Panc1 (cell line): ENCODE data around the gene GNB1. TPM values are rescaled to one million over a fixed set of nuclear protein-coding genes. Genes with fewer than 3 reads are reported as not detected.
A peak's percentile ranks its signal among the peaks of the same experiment; 100 is the strongest.

Experiments used
- ATAC-seq: fragments of 200-7000 bp; cut with Tn5 transposase; 2 replicates; pipeline ENCODE4 v1.9.1; 2020; ENCODE audit warnings: mild to moderate bottlenecking, moderate library complexity
- BruUV-seq: library from RNA; stranded (reverse); fragments of 400-500 nt; replicated peaks from 2 replicates; lab custom pipeline; 2021; lab: Mats Ljungman, UMichigan
- CTCF ChIA-PET: fragments of 300-600 bp; sonication (Branson Sonifier 250); formaldehyde crosslinking; loops from one replicate; lab custom pipeline; 2022; ENCODE audit warnings: antibody characterized with exemption; lab: Charles Lee
- POLR2A ChIA-PET: fragments of 300-600 bp; sonication (Branson Sonifier 250); formaldehyde crosslinking; loops from one replicate; lab custom pipeline; 2022; ENCODE audit warnings: antibody characterized with exemption; lab: Charles Lee
- DNase-seq: peaks from one replicate; pipeline ENCODE4 v3.0.0-alpha.2; 2010; ENCODE audit warnings: low read depth, low spot score
- H3K27ac ChIP-seq: 2 replicates; pipeline ENCODE4 v1.5.1; 2011; ENCODE audit warnings: mild to moderate bottlenecking, low read length, inconsistent platforms
- H3K27me3 ChIP-seq: fragments of 200-500 bp; sonication (Bioruptor generic); 2 replicates; pipeline ENCODE4 v1.6.0; 2014; ENCODE audit warnings: low read length, inconsistent platforms; ENCODE audit not compliant: control insufficient read depth, insufficient read depth
- H3K36me3 ChIP-seq: fragments of 200-500 bp; sonication (Bioruptor generic); 2 replicates; pipeline ENCODE4 v1.5.1; 2014; ENCODE audit warnings: inconsistent platforms, mild to moderate bottlenecking, low read length, moderate library complexity; ENCODE audit not compliant: control insufficient read depth, insufficient read depth
- H3K4me1 ChIP-seq: 2 replicates; pipeline ENCODE4 v1.5.1; 2011; ENCODE audit warnings: inconsistent platforms, mild to moderate bottlenecking, low read length, moderate library complexity; ENCODE audit not compliant: control insufficient read depth, insufficient read depth
- H3K4me3 ChIP-seq, 2 experiments: 2 replicates each; pipeline ENCODE4 v1.5.1; 2011 to 2012; ENCODE audit warnings: low read depth in 2 of 2, low read length in 2 of 2, mild to moderate bottlenecking in 2 of 2, inconsistent platforms in 1 of 2, moderate library complexity in 1 of 2
- H3K9me3 ChIP-seq: fragments of 200-500 bp; sonication (Bioruptor generic); 2 replicates; pipeline ENCODE4 v1.5.1; 2014; ENCODE audit warnings: low read depth, mild to moderate bottlenecking, inconsistent platforms, low read length, moderate library complexity; ENCODE audit not compliant: control insufficient read depth, insufficient read depth
- POLR2AphosphoS5 ChIP-seq: IDR thresholded peaks from 2 replicates; pipeline ENCODE4 v1.6.1; 2012; ENCODE audit warnings: mild to moderate bottlenecking, low read depth, low read length, moderate library complexity
- REST ChIP-seq, 2 experiments: IDR thresholded peaks; 2 replicates each; pipeline ENCODE4 v1.6.1; 2011 to 2012; ENCODE audit warnings: low read depth in 2 of 2, control low read depth in 1 of 2, low read length in 1 of 2, mild to moderate bottlenecking in 1 of 2, moderate library complexity in 1 of 2; ENCODE audit not compliant: insufficient read depth in 1 of 2
- SIN3A ChIP-seq: IDR thresholded peaks from 2 replicates; pipeline ENCODE4 v1.6.1; 2012; ENCODE audit warnings: low read depth, mild to moderate bottlenecking, low read length, moderate library complexity, borderline replicate concordance; ENCODE audit not compliant: insufficient read depth
- TCF7L2 ChIP-seq: IDR thresholded peaks from 2 replicates; pipeline ENCODE4 v1.6.1; 2011; ENCODE audit warnings: mild to moderate bottlenecking, low read depth, low read length, inconsistent platforms
- in situ Hi-C: cut with HindIII; loops from 2 replicates; pipeline ENCODE4 v1.10.0; 2016; ENCODE audit warnings: low sequenced_read_pairs, low pct_unique_long_range_greater_than_20kb
- intact Hi-C: fragments of 100-400 bp; cut with micrococcal nuclease; formaldehyde crosslinking; loops from one replicate; pipeline ENCODE4 v1.10.0; 2022; ENCODE audit not compliant: unreplicated experiment
- total RNA-seq: library from RNA; stranded (reverse); gene quantifications from one replicate; pipeline ENCODE4 v1.2.1, GENCODE V29; 2021; ENCODE audit not compliant: unreplicated experiment
- TF ChIP-seq, protein P1 (sequence below): fragments of 450-650 bp; IDR thresholded peaks from 2 replicates; pipeline ENCODE4 v1.5.1; 2017; ENCODE audit warnings: mild to moderate bottlenecking

Gene GNB1
- total RNA-seq, 1 experiment from 2014 or later = 499 TPM

GRCh38 chr1:1892079-1892762 is 1.3 kb upstream of the GNB1 start:
- ChIA-PET CTCF (no interaction called here), POLR2A (no interaction called here)
- in situ Hi-C loops (no loop called here), intact Hi-C loops (no loop called here)
- TF ChIP-seq REST (IDR thresholded peaks at IDR 0.05; ENCODE audit: insufficient read depth in 1 of 2, low read depth in 2 of 2, low read length in 1 of 2) (no peak), TCF7L2 (no peak), POLR2AphosphoS5 (no peak), SIN3A (no peak)
- TF ChIP-seq, protein P1, sequence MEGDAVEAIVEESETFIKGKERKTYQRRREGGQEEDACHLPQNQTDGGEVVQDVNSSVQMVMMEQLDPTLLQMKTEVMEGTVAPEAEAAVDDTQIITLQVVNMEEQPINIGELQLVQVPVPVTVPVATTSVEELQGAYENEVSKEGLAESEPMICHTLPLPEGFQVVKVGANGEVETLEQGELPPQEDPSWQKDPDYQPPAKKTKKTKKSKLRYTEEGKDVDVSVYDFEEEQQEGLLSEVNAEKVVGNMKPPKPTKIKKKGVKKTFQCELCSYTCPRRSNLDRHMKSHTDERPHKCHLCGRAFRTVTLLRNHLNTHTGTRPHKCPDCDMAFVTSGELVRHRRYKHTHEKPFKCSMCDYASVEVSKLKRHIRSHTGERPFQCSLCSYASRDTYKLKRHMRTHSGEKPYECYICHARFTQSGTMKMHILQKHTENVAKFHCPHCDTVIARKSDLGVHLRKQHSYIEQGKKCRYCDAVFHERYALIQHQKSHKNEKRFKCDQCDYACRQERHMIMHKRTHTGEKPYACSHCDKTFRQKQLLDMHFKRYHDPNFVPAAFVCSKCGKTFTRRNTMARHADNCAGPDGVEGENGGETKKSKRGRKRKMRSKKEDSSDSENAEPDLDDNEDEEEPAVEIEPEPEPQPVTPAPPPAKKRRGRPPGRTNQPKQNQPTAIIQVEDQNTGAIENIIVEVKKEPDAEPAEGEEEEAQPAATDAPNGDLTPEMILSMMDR = no peak
- DNase-seq (no peak), ATAC-seq (no peak)
- H3K27me3 ChIP-seq = no peaks in the 10 kb centered on the region
- H3K27ac ChIP-seq = peak overlapping the region; percentile 51; the same call in 1 of the 2 replicates
- TSS peak; percentile 71 for BruUV-seq
- H3K36me3 ChIP-seq = peaks cover 4% of the 10 kb centered on the region; the same call in 1 of the 2 replicates
- H3K4me3 ChIP-seq = peak overlapping the region; percentile 57 to 80
- H3K4me1 ChIP-seq = peaks cover 46% of the 10 kb centered on the region
- H3K9me3 ChIP-seq = no peaks in the 10 kb centered on the region

DNA sequence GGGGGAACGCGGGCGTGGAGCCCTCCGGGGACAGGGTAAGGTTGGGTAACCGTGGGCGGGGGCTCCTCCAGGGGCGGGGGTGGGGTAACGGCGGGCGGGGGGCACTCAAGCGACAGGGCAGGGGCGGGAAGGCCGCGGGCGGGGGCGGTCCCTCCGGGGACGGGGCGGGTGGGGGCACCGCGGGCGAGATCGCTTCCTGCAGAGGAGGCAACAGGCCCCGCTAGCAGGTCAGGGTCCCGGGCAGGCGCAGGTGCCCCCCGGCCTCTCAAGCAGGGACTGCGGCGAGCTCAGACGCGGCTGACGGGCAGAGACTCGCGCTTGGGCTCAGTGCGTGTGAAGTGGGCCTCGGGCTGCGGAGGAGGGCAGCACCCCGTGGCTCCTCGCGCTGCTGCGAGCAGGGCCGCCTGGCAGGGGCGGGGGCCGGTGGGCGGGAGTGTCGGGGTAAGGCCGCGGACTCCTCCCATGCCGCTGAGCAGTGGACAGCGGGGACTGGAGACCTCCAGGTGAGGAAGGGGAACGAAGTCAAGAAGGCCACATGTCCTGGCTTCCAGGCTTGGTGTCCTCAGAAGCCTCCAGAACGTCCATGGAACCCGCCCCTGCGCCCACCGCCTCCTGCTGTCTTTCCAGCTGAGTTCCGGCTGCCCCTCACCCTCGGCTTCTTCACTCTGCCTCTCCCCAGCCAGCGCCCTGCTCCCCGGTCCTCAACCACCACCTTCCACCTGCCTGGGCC is 627 bp upstream of the GNB1 start:
- Histone ChIP-seq H3K9me3 (no peaks in the 10 kb centered on the region), H3K4me3 (peak overlapping the region; percentile 57 to 80), H3K27me3 (no peaks in the 10 kb centered on the region), H3K36me3 (peaks cover 4% of the 10 kb centered on the region; the same call in 1 of the 2 replicates), H3K4me1 (peaks cover 49% of the 10 kb centered on the region), H3K27ac (peak overlapping the region; percentile 51; the same call in 1 of the 2 replicates)
- ATAC-seq (peak; percentile 71), DNase-seq (no peak)
- BruUV-seq = no TSS peak
- TF ChIP-seq, protein P1 = no peak
- no peak for TF ChIP-seq SIN3A
- in situ Hi-C loops = no loop called here
- ChIA-PET POLR2A (no interaction called here), CTCF (no interaction called here)
- intact Hi-C loops = no loop called here
